HepG2 (cell line): ENCODE results near the gene VSIG2. TPM values are rescaled to one million over a fixed set of nuclear protein-coding genes. Genes with fewer than 3 reads are reported as not detected.

Source experiments
- ATAC-seq: fragments of 200-7000 bp; cut with Tn5 transposase; 3 replicates; pipeline ENCODE4 v1.9.1; 2020; ENCODE audit warnings: mild to moderate bottlenecking, moderate library complexity
- BruUV-seq: library from RNA; stranded (reverse); fragments of 400-500 nt; replicated peaks from 2 replicates; lab custom pipeline; 2021; lab: Mats Ljungman, UMichigan
- CTCF ChIA-PET: fragments of 300-600 bp; formaldehyde crosslinking; extraction: SDS; loops from one replicate; lab custom pipeline; 2021; ENCODE audit warnings: low total read pairs, inconsistent platforms, low intra/inter-chr PET ratio; lab: Yijun Ruan, JAX
- POLR2A ChIA-PET: fragments of 350-600 bp; sonication (Branson Sonifier 250); formaldehyde crosslinking; loops from one replicate; lab custom pipeline; 2020; ENCODE audit warnings: antibody characterized with exemption, inconsistent platforms; lab: Yijun Ruan, JAX
- DNase-seq: peaks from one replicate; pipeline ENCODE4 v3.0.0-alpha.2; 2015; ENCODE audit warnings: low spot score
- FAIRE-seq: peaks from 3 replicates; lab custom pipeline; 2011; peaks lifted over from hg19 to GRCh38; lab: Jason Lieb, UNC
- H2AFZ ChIP-seq: one replicate; pipeline ENCODE4 v1.6.1; 2011; ENCODE audit warnings: low read length, inconsistent platforms
- H3K27ac ChIP-seq: fragments of 300-600 bp; 3 replicates; pipeline ENCODE4 v1.8.0; 2011; ENCODE audit warnings: mixed run types, mild to moderate bottlenecking, mixed read lengths, low read length, inconsistent platforms; ENCODE audit not compliant: insufficient read depth; ENCODE audit errors: extremely low read length
- H3K27me3 ChIP-seq, 2 experiments: fragments of 200-600 bp in 1 of 2; 2 replicates in 1 of 2; 3 replicates in 1 of 2; pipeline versions ENCODE4 v1.6.0 to v1.8.0; 2011; ENCODE audit warnings: low read length in 2 of 2, mild to moderate bottlenecking in 2 of 2, moderate library complexity in 2 of 2, inconsistent platforms in 1 of 2; ENCODE audit not compliant: insufficient read depth in 2 of 2, control insufficient read depth in 1 of 2
- H3K36me3 ChIP-seq, 2 experiments: fragments of 200-600 bp in 1 of 2; replicated peaks in 1 of 2; 2 replicates in 1 of 2; 3 replicates in 1 of 2; pipeline versions ENCODE4 v1.5.1 to v1.8.0; 2011; ENCODE audit warnings: low read length in 2 of 2, inconsistent platforms in 1 of 2; ENCODE audit not compliant: insufficient read depth in 2 of 2, control insufficient read depth in 1 of 2
- H3K4me1 ChIP-seq: 2 replicates; pipeline ENCODE4 v1.5.1; 2012; ENCODE audit warnings: low read length, inconsistent platforms; ENCODE audit not compliant: insufficient read depth
- H3K4me2 ChIP-seq: 2 replicates; pipeline ENCODE4 v1.6.0; 2011; ENCODE audit warnings: low read depth, low read length, inconsistent platforms
- H3K4me3 ChIP-seq, 3 experiments: fragments of 200-600 bp in 1 of 3; sonication (generic), shearing (Covaris generic) in 1 of 3; replicated peaks in 1 of 3; 2 replicates each; pipeline ENCODE4 v1.5.1; 2011 to 2016; ENCODE audit warnings: low read length in 3 of 3, inconsistent platforms in 2 of 3, low read depth in 2 of 3, mild to moderate bottlenecking in 2 of 3, control low read depth in 1 of 3, mixed read lengths in 1 of 3; ENCODE audit not compliant: insufficient read depth in 1 of 3
- H3K79me2 ChIP-seq: one replicate; pipeline ENCODE4 v1.6.1; 2011; ENCODE audit warnings: low read length, inconsistent platforms; ENCODE audit not compliant: insufficient read depth
- H3K9ac ChIP-seq: 2 replicates; pipeline ENCODE4 v1.6.0; 2011; ENCODE audit warnings: mild to moderate bottlenecking, low read depth, low read length, inconsistent platforms; ENCODE audit not compliant: insufficient read depth
- H3K9me3 ChIP-seq: 2 replicates; pipeline ENCODE4 v1.5.1; 2012; ENCODE audit warnings: mild to moderate bottlenecking, low read length
- H4K20me1 ChIP-seq: 2 replicates; pipeline ENCODE4 v1.6.0; 2011; ENCODE audit warnings: inconsistent platforms, mild to moderate bottlenecking, low read length, moderate library complexity; ENCODE audit not compliant: insufficient read depth
- ATF1 ChIP-seq: IDR thresholded peaks from 2 replicates; pipeline ENCODE4 v1.6.1; 2016; ENCODE audit warnings: mild to moderate bottlenecking, control low read depth
- EED ChIP-seq: sonication (generic); formaldehyde crosslinking; IDR thresholded peaks from 2 replicates; pipeline ENCODE4 v1.5.0; 2020; ENCODE audit warnings: mild to moderate bottlenecking, missing genetic modification reagents
- HOXA7 ChIP-seq: sonication (generic); formaldehyde crosslinking; IDR thresholded peaks from 2 replicates; pipeline ENCODE4 v1.8.1; 2022; ENCODE audit warnings: mild to moderate bottlenecking, missing genetic modification reagents, moderate library complexity
- IKZF1 ChIP-seq: fragments of 450-650 bp; IDR thresholded peaks from 2 replicates; pipeline ENCODE4 v1.7.1; 2016
- NFE2L1 ChIP-seq: sonication (generic); formaldehyde crosslinking; IDR thresholded peaks from 2 replicates; pipeline ENCODE4 v1.4.0; 2020; ENCODE audit warnings: missing genetic modification reagents, mild to moderate bottlenecking, borderline replicate concordance
- NONO ChIP-seq, 2 experiments: fragments of 450-650 bp in 1 of 2; sonication (generic) in 1 of 2; formaldehyde crosslinking in 1 of 2; IDR thresholded peaks in 1 of 2; conservative IDR thresholded peaks in 1 of 2; 2 replicates each; pipeline versions ENCODE4 v1.6.1 to v1.8.0; 2017 to 2022; ENCODE audit warnings: mild to moderate bottlenecking in 1 of 2, missing genetic modification reagents in 1 of 2, moderate library complexity in 1 of 2
- SCMH1 ChIP-seq: sonication (generic); formaldehyde crosslinking; IDR thresholded peaks from 2 replicates; pipeline ENCODE4 v1.9.0; 2021; ENCODE audit warnings: missing genetic modification reagents, mild to moderate bottlenecking, borderline replicate concordance
- TBP ChIP-seq: sonication (generic); formaldehyde crosslinking; IDR thresholded peaks from 2 replicates; pipeline ENCODE4 v1.5.0; 2020; ENCODE audit warnings: missing genetic modification reagents
- YEATS4 ChIP-seq: sonication (generic); formaldehyde crosslinking; IDR thresholded peaks from 2 replicates; pipeline ENCODE4 v1.4.0; 2020; ENCODE audit warnings: missing genetic modification reagents, borderline replicate concordance
- ZBTB25 ChIP-seq: IDR thresholded peaks from 2 replicates; pipeline ENCODE4 v1.6.1; 2018; ENCODE audit warnings: missing genetic modification reagents
- ZBTB4 ChIP-seq: sonication (generic); formaldehyde crosslinking; IDR thresholded peaks from 2 replicates; pipeline ENCODE4 v1.4.0; 2020; ENCODE audit warnings: missing genetic modification reagents, mild to moderate bottlenecking, borderline replicate concordance
- ZNF121 ChIP-seq: sonication (generic); formaldehyde crosslinking; IDR thresholded peaks from 2 replicates; pipeline ENCODE4 v1.5.0; 2020; ENCODE audit warnings: mild to moderate bottlenecking, missing genetic modification reagents
- ZNF512 ChIP-seq: sonication (generic); formaldehyde crosslinking; IDR thresholded peaks from 2 replicates; pipeline ENCODE4 v1.4.0; 2020; ENCODE audit warnings: mild to moderate bottlenecking, missing genetic modification reagents
- ZNF737 ChIP-seq: sonication (generic); formaldehyde crosslinking; IDR thresholded peaks from 2 replicates; pipeline ENCODE4 v1.5.0; 2020; ENCODE audit warnings: missing genetic modification reagents, mild to moderate bottlenecking, borderline replicate concordance
- WGBS: methylation state at CpG from one replicate; pipeline ENCODE4 v1.1.6; 2017; ENCODE audit warnings: low lambda C conversion rate; 5-methylcytosine and 5-hydroxymethylcytosine counted together
- in situ Hi-C: cut with HindIII; loops from 2 replicates; pipeline ENCODE4 v1.10.0; 2017; ENCODE audit warnings: low pct_unique_long_range_greater_than_20kb; ENCODE audit not compliant: extremely low pct_ligation_motif_present
- intact Hi-C: fragments of 100-400 bp; cut with micrococcal nuclease; formaldehyde crosslinking; loops from one replicate; pipeline ENCODE4 v1.10.0; 2022; ENCODE audit not compliant: unreplicated experiment
- polyA plus RNA-seq, 8 experiments: library from polyadenylated mRNA; depleted of rRNA in 3 of 8; stranded (reverse) in 7 of 8; unstranded in 1 of 8; fragments of >200 nt; fragmentation: Illumina TruSeq in 4 of 8; extraction: Trizol in 4 of 8; gene quantifications; 2 replicates each; pipeline versions ENCODE4 v1.2.1 to v1.2.3, GENCODE V29; 2011 to 2016; ENCODE audit warnings: low read depth in 4 of 8, missing spikeins in 1 of 8, mixed read lengths in 1 of 8; ENCODE audit not compliant: insufficient read depth in 1 of 8
- total RNA-seq, 5 experiments: library from RNA; depleted of rRNA; stranded (reverse); fragments of >200 nt; fragmentation: Illumina TruSeq; extraction: Trizol; gene quantifications; 2 replicates each; pipeline ENCODE4 v1.2.3, GENCODE V29; 2016; ENCODE audit warnings: low read depth in 1 of 5
- TF ChIP-seq, protein P1 (sequence below): sonication (generic); formaldehyde crosslinking; IDR thresholded peaks from 2 replicates; pipeline ENCODE4 v1.4.0; 2020; ENCODE audit warnings: missing genetic modification reagents, borderline replicate concordance

The VSIG2 gene
- total and polyA plus RNA-seq, 2 of the 13 experiments (the other 11 are each of a cell fraction or from before 2014, with no cell fraction given): 0.80 to 2.7 TPM

GRCh38 chr11:124716591-124716990 lies 35.5 kb downstream of the VSIG2 start:
- POLR2A ChIA-PET: no interaction called here
- CTCF ChIA-PET: no interaction called here
- in situ Hi-C loops: no loop called here
- TF ChIP-seq IKZF1: no peak
- no peak for TF ChIP-seq NONO (IDR thresholded peaks at IDR 0.05)
- no peak for TF ChIP-seq NONO (CRISPR knock-in tag; conservative IDR thresholded peaks at IDR 0.05)
- no peak for TF ChIP-seq SCMH1 (CRISPR knock-in tag)
- no peak for TF ChIP-seq ZNF512 (CRISPR knock-in tag)
- TF ChIP-seq ZBTB25: no peak
- TF ChIP-seq EED (CRISPR knock-in tag): no peak
- no peak for TF ChIP-seq ATF1 (CRISPR knock-in tag)
- TF ChIP-seq HOXA7 (CRISPR knock-in tag): no peak
- no peak for TF ChIP-seq ZNF737 (CRISPR knock-in tag)
- no peak for TF ChIP-seq YEATS4 (CRISPR knock-in tag)
- TF ChIP-seq ZBTB4 (CRISPR knock-in tag): no peak
- no peak for TF ChIP-seq ZNF121 (CRISPR knock-in tag)
- TF ChIP-seq, protein P1, sequence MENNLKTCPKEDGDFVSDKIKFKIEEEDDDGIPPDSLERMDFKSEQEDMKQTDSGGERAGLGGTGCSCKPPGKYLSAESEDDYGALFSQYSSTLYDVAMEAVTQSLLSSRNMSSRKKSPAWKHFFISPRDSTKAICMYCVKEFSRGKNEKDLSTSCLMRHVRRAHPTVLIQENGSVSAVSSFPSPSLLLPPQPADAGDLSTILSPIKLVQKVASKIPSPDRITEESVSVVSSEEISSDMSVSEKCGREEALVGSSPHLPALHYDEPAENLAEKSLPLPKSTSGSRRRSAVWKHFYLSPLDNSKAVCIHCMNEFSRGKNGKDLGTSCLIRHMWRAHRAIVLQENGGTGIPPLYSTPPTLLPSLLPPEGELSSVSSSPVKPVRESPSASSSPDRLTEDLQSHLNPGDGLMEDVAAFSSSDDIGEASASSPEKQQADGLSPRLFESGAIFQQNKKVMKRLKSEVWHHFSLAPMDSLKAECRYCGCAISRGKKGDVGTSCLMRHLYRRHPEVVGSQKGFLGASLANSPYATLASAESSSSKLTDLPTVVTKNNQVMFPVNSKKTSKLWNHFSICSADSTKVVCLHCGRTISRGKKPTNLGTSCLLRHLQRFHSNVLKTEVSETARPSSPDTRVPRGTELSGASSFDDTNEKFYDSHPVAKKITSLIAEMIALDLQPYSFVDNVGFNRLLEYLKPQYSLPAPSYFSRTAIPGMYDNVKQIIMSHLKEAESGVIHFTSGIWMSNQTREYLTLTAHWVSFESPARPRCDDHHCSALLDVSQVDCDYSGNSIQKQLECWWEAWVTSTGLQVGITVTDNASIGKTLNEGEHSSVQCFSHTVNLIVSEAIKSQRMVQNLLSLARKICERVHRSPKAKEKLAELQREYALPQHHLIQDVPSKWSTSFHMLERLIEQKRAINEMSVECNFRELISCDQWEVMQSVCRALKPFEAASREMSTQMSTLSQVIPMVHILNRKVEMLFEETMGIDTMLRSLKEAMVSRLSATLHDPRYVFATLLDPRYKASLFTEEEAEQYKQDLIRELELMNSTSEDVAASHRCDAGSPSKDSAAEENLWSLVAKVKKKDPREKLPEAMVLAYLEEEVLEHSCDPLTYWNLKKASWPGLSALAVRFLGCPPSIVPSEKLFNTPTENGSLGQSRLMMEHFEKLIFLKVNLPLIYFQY (CRISPR knock-in tag): no peak
- TF ChIP-seq NFE2L1 (CRISPR knock-in tag): no peak
- TF ChIP-seq TBP (CRISPR knock-in tag): no peak

More at GRCh38 chr11:124716591-124716990, 35.5 kb downstream of the VSIG2 start:
- H3K4me3 ChIP-seq: no peak overlapping the region
- H3K27ac ChIP-seq: no peak overlapping the region
- ATAC-seq (no peak), DNase-seq (no peak), FAIRE-seq (no peak)
- WGBS: 63% methylated on average over 3 of the region's 3 CpGs
- intact Hi-C loops: no loop called here
- BruUV-seq: no TSS peak
- peaks cover 14% of the 10 kb centered on the region; the same call in 1 of the 2 replicates for H3K4me1 ChIP-seq
- no peak overlapping the region for H3K9ac ChIP-seq
- H3K27me3 ChIP-seq: peaks cover 0 to 55% of the 10 kb centered on the region in 2 experiments; a peak in 4 of 5 replicates
- H4K20me1 ChIP-seq: no peaks in the 10 kb centered on the region
- no peak overlapping the region for H3K4me2 ChIP-seq
- H2AFZ ChIP-seq: no peak overlapping the region
- H3K79me2 ChIP-seq: no peaks in the 10 kb centered on the region
- H3K36me3 ChIP-seq: no peaks in the 10 kb centered on the region
- H3K9me3 ChIP-seq: no peaks in the 10 kb centered on the region
